ENCODE measurements around the gene SLC22A23.

- no peak for TF ChIP-seq POLR2A (IDR thresholded peaks at IDR 0.05)
- no peak for TF ChIP-seq CTCF (IDR thresholded peaks at IDR 0.05)
- no peak for TF ChIP-seq EP300 (IDR thresholded peaks at IDR 0.05)
- TF ChIP-seq POLR2AphosphoS5 (IDR thresholded peaks at IDR 0.05) = no peak
Measured at GRCh38 chr6:3229566-3230178, 227.2 kb downstream of the SLC22A23 start.

All from stomach (tissue), 4 donors.